T-helper 9 cell (primary cell): ENCODE data around the gene SLC9A7.

Experiments
- DNase-seq: peaks from one replicate; pipeline ENCODE4 v3.0.0-alpha.2; 2020

Gene SLC9A7

GRCh38 chrX:46599051-46599560 lies 159.8 kb downstream of the SLC9A7 start:
- no peak for DNase-seq

DNA sequence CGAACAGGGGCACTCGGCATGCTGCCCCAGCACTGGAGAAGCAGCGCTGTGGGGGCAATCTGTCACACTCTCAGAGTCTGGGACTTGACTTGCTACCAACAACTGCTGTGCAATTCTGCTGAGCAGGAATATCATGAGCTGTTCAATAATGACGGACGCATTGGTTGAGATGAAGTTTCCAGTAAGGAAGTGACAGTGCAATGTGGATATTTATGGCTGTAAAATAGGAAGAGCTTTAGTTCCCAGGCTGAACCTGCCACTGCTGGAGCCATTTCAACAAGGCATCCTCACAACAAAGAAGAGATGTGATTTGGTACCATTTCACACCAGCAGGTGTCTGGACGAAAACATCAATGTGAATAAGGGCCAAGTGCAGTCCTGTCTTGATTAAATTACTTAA lies 161.1 kb downstream of the SLC9A7 start:
- DNase-seq = no peak

DNA sequence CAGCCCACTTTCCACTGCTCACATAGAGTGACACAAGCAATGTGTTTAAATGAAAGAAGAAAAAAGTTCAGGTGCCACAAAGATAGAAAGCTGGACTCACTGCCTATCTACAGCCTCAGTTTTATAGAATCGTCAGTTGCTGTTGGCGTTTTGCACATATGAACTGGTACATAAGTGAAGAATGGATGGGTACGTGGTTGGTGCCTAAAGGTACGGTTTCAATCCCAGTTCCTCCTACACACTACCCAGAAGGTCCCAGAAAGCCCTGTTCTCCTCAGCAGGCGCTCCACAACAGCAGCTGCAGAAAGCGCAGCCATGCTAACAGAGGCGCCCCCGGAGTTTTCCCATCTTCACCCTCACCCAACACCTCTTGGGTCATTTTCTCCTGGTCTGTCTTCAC lies 161.7 kb downstream of the SLC9A7 start:
- DNase-seq = no peak

DNA sequence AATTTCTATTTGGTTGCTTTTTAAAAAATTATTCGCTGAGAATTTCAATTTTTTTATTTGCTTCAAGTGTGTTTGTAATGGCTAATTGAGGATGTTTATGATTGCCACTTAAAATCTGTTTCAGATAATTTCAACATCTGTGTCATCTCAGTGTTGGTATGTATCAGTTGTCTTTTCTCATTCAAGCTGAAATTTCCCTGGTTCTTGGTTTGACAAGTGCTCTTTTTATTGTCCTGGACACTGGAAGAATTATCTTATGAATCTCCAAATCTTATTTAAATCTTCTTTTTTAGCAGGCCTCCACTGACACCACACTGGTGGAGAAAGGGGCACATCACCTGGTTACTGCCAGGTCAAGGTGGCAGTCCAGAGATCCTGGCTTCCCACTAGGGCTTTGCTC lies 163.8 kb downstream of the SLC9A7 start:
- DNase-seq = no peak

- no peak for DNase-seq
These were observed 168.8 kb downstream of the SLC9A7 start for GRCh38 chrX:46589977-46590723.

DNA sequence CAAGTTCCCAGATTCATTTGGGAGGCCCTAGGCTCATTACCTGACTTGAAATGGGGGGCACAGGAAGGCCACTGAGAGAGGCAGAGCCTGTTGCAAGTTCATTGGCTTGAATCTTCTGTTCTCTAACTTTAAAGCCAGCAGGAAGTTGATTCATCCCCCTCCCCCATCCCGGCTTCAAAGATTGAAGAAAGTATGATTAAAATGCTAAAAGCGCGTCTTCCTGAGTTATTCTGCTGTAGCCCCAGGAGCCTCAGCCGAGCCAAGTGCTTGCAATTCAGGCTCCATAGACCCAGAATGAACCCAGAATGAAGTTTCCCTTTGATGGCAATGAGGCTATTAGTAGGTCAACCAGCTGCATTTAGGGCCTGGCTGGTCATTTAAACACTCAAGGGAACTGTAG lies 170.7 kb downstream of the SLC9A7 start:
- DNase-seq = peak; percentile 16

- DNase-seq = no peak
These were observed 171.2 kb downstream of the SLC9A7 start for GRCh38 chrX:46587753-46588171.

- no peak for DNase-seq
These were observed 171.8 kb downstream of the SLC9A7 start for GRCh38 chrX:46587158-46587557.

DNA sequence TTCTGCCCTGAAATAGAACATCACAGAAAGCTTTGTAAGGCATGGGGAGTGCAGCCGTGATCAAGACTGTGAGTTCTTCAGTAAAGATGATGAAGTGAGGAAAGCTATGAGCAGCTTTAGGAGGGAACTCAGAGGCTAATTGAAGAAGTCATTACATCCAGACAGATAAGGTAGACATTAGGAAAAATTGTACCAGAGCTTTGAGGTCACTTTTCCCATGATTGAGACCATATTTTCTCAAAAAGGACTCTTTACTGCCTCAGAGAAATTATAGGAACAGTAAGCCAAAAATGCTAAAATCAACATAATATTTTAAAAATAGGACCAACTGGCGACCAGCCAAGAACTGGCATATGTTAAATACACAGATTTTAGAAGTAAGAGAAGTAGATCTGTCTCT lies 174.2 kb downstream of the SLC9A7 start:
- DNase-seq = no peak

DNA sequence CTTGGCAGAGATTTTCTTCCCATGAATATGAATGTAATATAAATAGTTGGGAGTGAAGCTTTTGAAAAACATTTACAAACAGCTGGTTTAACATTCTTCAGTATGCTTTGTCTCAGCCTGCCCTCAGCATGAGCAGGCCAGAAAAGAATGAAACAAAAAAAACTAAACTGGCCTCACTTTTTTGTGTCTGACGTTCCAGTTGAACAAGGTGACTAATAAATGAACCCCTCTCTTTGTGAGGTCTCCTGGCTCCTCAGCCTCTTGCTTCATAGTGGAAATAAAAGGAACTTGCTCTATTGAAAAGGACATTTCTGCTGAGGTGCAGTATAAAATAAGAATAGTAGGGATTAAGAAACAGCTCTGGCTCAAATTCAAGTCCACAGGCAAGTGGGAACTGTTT lies 176.0 kb downstream of the SLC9A7 start:
- no peak for DNase-seq

GRCh38 chrX:46582325-46582724 lies 176.6 kb downstream of the SLC9A7 start:
- no peak for DNase-seq

DNA sequence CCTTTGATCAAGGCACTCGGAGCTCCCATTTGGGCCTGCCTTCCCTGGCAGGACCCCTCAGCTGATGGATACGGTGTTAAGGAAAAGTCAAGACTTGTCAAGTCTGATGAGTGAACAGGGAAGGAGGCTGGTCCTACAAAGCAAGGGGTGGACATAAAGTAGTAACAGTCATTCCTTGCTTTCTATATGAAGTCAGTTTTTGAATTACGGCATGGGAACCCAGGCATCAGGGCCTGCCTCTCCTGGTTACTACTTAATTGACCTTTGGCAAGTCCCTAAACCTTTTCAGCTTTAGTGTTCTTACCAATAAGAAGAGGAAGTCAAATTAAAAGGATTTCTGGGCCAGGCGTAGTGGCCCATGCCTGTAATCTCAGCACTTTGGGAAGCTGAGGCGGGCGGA lies 178.3 kb downstream of the SLC9A7 start:
- DNase-seq = no peak

GRCh38 chrX:46579250-46579649 lies 179.7 kb downstream of the SLC9A7 start:
- no peak for DNase-seq

- DNase-seq = no peak
These were observed 181.5 kb downstream of the SLC9A7 start for GRCh38 chrX:46577221-46578005.

DNA sequence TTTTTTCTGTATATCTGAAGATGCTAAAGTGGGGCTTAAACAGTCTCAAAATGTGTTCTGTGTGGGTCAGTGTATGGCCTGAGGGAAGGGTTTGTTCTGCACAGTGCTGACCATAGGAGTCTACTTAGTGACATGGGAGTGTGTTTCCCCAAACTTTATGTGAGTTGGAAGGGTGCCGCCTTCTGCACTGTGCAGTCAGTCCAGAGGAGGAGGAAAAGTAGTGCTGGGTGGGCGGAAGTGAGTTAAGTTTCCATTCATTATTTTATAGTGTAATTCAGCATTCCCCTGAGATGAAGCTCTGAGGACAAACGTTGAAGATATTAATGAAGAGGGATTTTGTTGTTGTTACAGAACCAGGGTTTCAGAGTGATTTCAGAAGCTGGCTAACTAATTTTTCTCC lies 182.5 kb downstream of the SLC9A7 start:
- DNase-seq = no peak

- no peak for DNase-seq
These were observed 182.9 kb downstream of the SLC9A7 start for GRCh38 chrX:46575991-46576392.

DNA sequence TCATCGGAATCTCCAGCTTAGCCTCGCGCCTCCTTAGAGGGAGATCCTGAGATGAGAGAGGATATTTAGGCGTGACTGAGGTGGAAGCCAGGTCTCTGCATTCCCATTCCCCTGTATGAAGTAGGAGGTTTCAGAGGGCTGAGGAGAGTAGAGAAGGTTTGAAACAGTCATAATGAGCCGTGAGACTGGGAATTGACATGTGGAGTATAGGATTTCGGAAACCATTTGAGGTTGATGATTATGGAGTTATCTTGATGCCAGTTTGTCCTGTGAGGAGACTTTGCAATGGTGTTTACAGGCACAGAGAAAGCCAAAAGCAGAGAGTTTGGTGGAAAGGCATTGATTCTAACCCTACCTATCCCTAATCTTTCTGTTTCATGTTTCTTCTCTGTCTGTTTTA lies 183.3 kb downstream of the SLC9A7 start:
- DNase-seq = no peak

DNA sequence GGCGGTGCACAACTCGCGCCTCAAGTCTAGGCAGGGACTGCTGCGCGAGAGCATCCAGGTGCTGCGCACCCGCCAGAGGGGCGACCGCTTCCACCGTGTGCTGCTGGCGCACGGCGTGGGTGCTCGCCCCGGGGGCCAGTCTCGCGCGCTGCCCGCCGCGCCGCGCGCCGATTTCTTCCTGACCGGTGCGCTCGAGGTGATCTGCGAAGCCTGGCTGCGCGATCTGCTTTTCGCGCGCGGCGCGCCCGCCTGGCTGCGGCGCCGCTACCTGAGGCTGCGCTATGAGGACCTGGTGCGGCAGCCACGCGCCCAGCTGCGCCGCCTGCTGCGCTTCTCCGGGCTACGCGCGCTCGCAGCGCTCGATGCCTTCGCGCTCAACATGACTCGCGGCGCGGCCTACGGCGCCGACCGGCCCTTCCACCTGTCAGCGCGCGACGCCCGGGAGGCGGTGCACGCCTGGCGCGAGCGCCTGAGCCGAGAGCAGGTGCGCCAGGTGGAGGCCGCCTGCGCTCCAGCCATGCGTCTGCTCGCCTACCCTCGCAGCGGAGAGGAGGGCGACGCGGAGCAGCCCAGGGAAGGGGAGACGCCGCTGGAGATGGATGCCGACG lies 184.0 kb downstream of the SLC9A7 start:
- peak; percentile 18 for DNase-seq

DNA sequence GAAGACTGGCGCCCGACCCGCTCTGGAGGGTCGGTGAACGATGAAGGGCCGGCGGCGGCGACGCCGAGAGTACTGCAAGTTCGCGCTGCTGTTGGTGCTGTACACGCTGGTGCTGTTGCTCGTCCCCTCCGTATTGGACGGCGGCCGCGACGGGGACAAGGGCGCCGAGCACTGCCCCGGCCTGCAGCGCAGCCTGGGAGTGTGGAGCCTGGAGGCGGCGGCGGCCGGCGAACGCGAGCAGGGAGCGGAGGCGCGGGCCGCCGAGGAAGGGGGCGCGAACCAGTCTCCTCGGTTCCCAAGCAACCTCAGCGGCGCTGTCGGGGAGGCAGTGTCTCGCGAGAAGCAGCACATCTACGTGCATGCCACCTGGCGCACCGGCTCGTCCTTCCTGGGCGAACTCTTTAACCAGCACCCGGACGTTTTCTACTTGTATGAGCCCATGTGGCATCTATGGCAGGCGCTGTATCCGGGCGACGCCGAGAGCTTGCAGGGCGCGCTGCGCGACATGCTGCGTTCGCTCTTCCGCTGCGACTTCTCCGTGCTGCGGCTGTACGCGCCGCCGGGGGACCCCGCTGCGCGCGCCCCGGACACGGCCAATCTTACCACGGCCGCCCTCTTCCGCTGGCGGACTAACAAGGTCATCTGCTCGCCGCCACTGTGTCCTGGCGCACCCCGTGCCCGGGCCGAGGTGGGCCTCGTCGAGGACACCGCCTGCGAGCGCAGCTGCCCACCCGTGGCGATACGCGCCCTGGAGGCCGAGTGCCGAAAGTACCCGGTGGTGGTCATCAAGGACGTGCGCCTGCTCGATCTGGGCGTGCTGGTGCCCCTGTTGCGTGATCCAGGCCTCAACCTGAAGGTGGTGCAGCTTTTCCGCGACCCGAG lies 184.8 kb downstream of the SLC9A7 start:
- peak; percentile 61 for DNase-seq

DNA sequence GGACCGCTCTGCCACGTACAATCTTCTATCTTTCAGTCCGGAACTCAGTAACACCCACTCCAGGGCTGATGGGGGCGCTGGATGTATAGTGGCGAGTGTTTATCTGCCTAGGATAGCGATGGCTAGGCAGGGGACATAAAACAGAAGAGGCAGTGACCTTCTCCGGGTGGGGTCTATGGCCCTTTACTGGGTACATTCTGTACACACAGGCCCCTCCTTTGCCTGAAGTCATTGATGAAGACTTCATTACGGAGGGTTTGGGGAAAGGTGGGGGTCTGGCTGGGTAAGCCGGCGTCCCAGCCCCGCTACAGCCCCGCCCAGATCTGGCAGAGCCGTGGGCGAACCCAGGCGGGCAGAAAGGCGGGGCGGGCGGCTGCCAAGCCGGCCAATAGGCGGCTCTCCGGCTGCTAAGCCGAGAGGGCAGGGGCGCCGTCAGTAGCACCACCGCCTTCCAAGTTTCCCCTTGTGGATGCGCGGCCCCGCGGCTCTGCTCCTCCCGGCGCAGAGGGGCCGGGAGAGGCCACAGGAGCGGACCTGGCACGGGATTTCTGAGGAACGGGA lies 185.5 kb downstream of the SLC9A7 start, which contains the start of gene CHST7:
TSS of gene CHST7 (plus strand) at position 435 of the 561 bp plus-strand sequence. CDS start 167 bp downstream, outside the sequence.
- DNase-seq = peak; percentile 46

- peak; percentile 3 for DNase-seq
These were observed 186.5 kb downstream of the SLC9A7 start for GRCh38 chrX:46572340-46572936.
